HEK293 (cell line): ENCODE data around the gene CHKA.
"Not testable (repeated sequence)": the region's sequence is repeated elsewhere in the genome, so short reads cannot be mapped to it uniquely, and the experiment has no call there.

Source experiments
- ZNF837 ChIP-seq: fragments of 450-650 bp; formaldehyde crosslinking; IDR thresholded peaks from 2 replicates; pipeline ENCODE4 v1.5.1; 2016; ENCODE audit warnings: missing biosample characterization, missing genetic modification characterization
- TF ChIP-seq, protein P1 (sequence below): fragments of 450-650 bp; formaldehyde crosslinking; IDR thresholded peaks from 2 replicates; pipeline ENCODE4 v1.5.1; 2016; ENCODE audit warnings: missing biosample characterization, missing genetic modification characterization
- TF ChIP-seq, protein P2 (sequence below): fragments of 450-650 bp; formaldehyde crosslinking; IDR thresholded peaks from 2 replicates; pipeline ENCODE4 v1.5.1; 2016; ENCODE audit warnings: missing biosample characterization, missing genetic modification characterization
- TF ChIP-seq, protein P3 (sequence below): fragments of 450-650 bp; formaldehyde crosslinking; IDR thresholded peaks from 2 replicates; pipeline ENCODE4 v1.5.1; 2016; ENCODE audit warnings: missing biosample characterization, missing genetic modification characterization
- TF ChIP-seq, protein P4 (sequence below): fragments of 450-650 bp; formaldehyde crosslinking; optimal IDR thresholded peaks from 2 replicates; pipeline ENCODE3; 2016; ENCODE audit warnings: missing biosample characterization, mild to moderate bottlenecking, missing genetic modification characterization
- TF ChIP-seq, protein P5 (sequence below): sonication (generic); formaldehyde crosslinking; IDR thresholded peaks from 2 replicates; pipeline ENCODE4 v1.8.1; 2022; ENCODE audit warnings: mild to moderate bottlenecking, moderate library complexity, missing genetic modification reagents
- TF ChIP-seq, protein P6 (sequence below): fragments of 450-650 bp; formaldehyde crosslinking; IDR thresholded peaks from 2 replicates; pipeline ENCODE4 v1.5.1; 2016; ENCODE audit warnings: missing biosample characterization, missing genetic modification characterization, low read depth
- TF ChIP-seq, protein P7 (sequence below): fragments of 450-650 bp; formaldehyde crosslinking; IDR thresholded peaks from 2 replicates; pipeline ENCODE4 v1.5.1; 2017; ENCODE audit warnings: missing biosample characterization, missing genetic modification characterization

DNA sequence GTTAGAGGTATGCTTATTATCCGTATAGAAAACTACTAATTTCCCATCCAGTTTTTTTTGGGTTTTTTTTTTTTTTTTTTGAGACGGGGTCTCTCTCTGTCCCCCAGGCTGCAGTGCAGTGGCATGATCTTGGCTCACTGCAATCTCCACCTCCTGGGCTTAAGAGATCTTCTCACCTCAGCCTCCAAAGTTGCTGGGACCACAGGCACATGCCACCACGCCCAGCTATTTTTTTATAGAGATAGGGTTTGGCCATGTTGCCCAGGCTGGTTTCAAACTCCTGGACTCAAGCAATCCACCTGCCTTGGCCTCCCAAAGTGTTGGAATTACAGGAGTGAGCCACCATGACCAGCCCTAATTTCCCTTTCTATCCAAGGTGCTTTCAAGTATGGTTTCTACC lies 28.2 kb downstream of the CHKA start:
- TF ChIP-seq, protein P1, sequence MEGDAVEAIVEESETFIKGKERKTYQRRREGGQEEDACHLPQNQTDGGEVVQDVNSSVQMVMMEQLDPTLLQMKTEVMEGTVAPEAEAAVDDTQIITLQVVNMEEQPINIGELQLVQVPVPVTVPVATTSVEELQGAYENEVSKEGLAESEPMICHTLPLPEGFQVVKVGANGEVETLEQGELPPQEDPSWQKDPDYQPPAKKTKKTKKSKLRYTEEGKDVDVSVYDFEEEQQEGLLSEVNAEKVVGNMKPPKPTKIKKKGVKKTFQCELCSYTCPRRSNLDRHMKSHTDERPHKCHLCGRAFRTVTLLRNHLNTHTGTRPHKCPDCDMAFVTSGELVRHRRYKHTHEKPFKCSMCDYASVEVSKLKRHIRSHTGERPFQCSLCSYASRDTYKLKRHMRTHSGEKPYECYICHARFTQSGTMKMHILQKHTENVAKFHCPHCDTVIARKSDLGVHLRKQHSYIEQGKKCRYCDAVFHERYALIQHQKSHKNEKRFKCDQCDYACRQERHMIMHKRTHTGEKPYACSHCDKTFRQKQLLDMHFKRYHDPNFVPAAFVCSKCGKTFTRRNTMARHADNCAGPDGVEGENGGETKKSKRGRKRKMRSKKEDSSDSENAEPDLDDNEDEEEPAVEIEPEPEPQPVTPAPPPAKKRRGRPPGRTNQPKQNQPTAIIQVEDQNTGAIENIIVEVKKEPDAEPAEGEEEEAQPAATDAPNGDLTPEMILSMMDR (tag by site-specific recombination), result not testable (repeated sequence)
- TF ChIP-seq, protein P2, sequence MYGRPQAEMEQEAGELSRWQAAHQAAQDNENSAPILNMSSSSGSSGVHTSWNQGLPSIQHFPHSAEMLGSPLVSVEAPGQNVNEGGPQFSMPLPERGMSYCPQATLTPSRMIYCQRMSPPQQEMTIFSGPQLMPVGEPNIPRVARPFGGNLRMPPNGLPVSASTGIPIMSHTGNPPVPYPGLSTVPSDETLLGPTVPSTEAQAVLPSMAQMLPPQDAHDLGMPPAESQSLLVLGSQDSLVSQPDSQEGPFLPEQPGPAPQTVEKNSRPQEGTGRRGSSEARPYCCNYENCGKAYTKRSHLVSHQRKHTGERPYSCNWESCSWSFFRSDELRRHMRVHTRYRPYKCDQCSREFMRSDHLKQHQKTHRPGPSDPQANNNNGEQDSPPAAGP (tag by site-specific recombination), result not testable (repeated sequence)
- TF ChIP-seq, protein P3, sequence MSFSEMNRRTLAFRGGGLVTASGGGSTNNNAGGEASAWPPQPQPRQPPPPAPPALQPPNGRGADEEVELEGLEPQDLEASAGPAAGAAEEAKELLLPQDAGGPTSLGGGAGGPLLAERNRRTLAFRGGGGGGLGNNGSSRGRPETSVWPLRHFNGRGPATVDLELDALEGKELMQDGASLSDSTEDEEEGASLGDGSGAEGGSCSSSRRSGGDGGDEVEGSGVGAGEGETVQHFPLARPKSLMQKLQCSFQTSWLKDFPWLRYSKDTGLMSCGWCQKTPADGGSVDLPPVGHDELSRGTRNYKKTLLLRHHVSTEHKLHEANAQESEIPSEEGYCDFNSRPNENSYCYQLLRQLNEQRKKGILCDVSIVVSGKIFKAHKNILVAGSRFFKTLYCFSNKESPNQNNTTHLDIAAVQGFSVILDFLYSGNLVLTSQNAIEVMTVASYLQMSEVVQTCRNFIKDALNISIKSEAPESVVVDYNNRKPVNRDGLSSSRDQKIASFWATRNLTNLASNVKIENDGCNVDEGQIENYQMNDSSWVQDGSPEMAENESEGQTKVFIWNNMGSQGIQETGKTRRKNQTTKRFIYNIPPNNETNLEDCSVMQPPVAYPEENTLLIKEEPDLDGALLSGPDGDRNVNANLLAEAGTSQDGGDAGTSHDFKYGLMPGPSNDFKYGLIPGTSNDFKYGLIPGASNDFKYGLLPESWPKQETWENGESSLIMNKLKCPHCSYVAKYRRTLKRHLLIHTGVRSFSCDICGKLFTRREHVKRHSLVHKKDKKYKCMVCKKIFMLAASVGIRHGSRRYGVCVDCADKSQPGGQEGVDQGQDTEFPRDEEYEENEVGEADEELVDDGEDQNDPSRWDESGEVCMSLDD (tag by site-specific recombination), result not testable (repeated sequence)
- not testable (repeated sequence) for TF ChIP-seq ZNF837 (tag by site-specific recombination)
- TF ChIP-seq, protein P4, sequence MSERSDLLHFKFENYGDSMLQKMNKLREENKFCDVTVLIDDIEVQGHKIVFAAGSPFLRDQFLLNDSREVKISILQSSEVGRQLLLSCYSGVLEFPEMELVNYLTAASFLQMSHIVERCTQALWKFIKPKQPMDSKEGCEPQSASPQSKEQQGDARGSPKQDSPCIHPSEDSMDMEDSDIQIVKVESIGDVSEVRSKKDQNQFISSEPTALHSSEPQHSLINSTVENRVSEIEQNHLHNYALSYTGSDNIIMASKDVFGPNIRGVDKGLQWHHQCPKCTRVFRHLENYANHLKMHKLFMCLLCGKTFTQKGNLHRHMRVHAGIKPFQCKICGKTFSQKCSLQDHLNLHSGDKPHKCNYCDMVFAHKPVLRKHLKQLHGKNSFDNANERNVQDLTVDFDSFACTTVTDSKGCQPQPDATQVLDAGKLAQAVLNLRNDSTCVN, result not testable (repeated sequence)
- TF ChIP-seq, protein P5, sequence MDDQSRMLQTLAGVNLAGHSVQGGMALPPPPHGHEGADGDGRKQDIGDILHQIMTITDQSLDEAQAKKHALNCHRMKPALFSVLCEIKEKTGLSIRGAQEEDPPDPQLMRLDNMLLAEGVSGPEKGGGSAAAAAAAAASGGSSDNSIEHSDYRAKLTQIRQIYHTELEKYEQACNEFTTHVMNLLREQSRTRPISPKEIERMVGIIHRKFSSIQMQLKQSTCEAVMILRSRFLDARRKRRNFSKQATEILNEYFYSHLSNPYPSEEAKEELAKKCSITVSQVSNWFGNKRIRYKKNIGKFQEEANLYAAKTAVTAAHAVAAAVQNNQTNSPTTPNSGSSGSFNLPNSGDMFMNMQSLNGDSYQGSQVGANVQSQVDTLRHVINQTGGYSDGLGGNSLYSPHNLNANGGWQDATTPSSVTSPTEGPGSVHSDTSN (CRISPR knock-in tag), result not testable (repeated sequence)
- TF ChIP-seq, protein P6, sequence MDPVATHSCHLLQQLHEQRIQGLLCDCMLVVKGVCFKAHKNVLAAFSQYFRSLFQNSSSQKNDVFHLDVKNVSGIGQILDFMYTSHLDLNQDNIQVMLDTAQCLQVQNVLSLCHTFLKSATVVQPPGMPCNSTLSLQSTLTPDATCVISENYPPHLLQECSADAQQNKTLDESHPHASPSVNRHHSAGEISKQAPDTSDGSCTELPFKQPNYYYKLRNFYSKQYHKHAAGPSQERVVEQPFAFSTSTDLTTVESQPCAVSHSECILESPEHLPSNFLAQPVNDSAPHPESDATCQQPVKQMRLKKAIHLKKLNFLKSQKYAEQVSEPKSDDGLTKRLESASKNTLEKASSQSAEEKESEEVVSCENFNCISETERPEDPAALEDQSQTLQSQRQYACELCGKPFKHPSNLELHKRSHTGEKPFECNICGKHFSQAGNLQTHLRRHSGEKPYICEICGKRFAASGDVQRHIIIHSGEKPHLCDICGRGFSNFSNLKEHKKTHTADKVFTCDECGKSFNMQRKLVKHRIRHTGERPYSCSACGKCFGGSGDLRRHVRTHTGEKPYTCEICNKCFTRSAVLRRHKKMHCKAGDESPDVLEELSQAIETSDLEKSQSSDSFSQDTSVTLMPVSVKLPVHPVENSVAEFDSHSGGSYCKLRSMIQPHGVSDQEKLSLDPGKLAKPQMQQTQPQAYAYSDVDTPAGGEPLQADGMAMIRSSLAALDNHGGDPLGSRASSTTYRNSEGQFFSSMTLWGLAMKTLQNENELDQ (tag by site-specific recombination), result not testable (repeated sequence)
- TF ChIP-seq, protein P7, sequence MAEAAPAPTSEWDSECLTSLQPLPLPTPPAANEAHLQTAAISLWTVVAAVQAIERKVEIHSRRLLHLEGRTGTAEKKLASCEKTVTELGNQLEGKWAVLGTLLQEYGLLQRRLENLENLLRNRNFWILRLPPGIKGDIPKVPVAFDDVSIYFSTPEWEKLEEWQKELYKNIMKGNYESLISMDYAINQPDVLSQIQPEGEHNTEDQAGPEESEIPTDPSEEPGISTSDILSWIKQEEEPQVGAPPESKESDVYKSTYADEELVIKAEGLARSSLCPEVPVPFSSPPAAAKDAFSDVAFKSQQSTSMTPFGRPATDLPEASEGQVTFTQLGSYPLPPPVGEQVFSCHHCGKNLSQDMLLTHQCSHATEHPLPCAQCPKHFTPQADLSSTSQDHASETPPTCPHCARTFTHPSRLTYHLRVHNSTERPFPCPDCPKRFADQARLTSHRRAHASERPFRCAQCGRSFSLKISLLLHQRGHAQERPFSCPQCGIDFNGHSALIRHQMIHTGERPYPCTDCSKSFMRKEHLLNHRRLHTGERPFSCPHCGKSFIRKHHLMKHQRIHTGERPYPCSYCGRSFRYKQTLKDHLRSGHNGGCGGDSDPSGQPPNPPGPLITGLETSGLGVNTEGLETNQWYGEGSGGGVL, result not testable (repeated sequence)
